ENCODE results near the gene LARGE1.

DNA sequence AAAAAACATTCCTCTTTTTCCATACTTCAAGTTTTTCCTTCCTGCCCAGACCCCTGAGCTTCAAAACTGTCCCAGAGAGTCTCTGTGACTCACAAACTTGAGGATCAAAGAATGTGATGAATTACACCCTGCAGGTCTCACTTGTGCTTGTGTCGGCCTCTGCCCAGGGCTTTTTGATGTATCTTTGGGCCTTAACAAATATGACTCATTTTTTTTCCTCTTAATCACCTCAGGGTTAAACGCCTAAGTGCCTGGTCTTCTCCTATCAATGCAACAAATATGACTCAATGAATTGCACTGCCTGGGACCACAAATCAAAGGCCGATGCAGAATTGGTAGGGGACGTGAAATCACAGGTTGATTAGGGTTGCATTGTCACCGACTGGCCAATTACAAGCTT, 267.7 kb downstream of the LARGE1 start:
- TF ChIP-seq EZH2phosphoT487 (IDR thresholded peaks at IDR 0.05; ENCODE audit: borderline replicate concordance), result no peak
- TF ChIP-seq CTCF (conservative IDR thresholded peaks at IDR 0.05; ENCODE audit: low read length), result no peak
